Prostate gland (tissue), 2 donors: Measurements from ENCODE around the gene IVD.
"Not testable (repeated sequence)": the region's sequence is repeated elsewhere in the genome, so short reads cannot be mapped to it uniquely, and the experiment has no call there.

Experiments
- POLR2A ChIP-seq: fragments of 450-650 bp; IDR thresholded peaks from one replicate; pipeline ENCODE4 v1.6.1; 2016; ENCODE audit warnings: antibody characterized with exemption, mild to moderate bottlenecking
- POLR2AphosphoS5 ChIP-seq: sonication (generic); formaldehyde crosslinking; IDR thresholded peaks from one replicate; pipeline ENCODE4 v1.6.1; 2017; ENCODE audit warnings: antibody characterized with exemption
- TF ChIP-seq, protein P1 (sequence below), 4 experiments: fragments of 200-600 bp in 2 of 4; fragments of 450-650 bp in 2 of 4; sonication (generic) in 2 of 4; IDR thresholded peaks; 1 replicate in 3 of 4; 2 replicates in 1 of 4; pipeline ENCODE4 v1.5.1; 2016 to 2019; ENCODE audit warnings: antibody characterized with exemption in 4 of 4, mild to moderate bottlenecking in 2 of 4, moderate library complexity in 2 of 4

DNA sequence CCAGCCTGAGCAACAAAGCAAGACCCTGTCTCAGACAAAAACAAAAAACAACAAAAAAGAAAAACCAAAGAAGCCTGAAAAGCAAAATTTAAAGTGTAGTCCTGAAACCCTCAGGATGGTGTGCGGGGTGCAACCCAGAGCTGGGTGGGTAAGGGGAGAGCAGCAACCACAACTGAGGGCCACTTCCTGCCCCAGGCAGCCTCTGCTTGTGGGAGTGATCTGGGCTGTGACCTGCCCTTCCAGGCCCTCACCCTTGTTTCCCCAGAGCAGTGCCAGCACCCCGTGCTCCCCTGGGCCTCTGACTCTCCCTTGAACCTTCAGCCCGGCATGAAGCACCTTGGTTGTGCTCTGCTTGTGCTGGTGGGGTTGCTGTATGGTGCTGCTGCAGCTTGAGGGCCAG lies 48.3 kb downstream of the IVD start:
- TF ChIP-seq, protein P1, sequence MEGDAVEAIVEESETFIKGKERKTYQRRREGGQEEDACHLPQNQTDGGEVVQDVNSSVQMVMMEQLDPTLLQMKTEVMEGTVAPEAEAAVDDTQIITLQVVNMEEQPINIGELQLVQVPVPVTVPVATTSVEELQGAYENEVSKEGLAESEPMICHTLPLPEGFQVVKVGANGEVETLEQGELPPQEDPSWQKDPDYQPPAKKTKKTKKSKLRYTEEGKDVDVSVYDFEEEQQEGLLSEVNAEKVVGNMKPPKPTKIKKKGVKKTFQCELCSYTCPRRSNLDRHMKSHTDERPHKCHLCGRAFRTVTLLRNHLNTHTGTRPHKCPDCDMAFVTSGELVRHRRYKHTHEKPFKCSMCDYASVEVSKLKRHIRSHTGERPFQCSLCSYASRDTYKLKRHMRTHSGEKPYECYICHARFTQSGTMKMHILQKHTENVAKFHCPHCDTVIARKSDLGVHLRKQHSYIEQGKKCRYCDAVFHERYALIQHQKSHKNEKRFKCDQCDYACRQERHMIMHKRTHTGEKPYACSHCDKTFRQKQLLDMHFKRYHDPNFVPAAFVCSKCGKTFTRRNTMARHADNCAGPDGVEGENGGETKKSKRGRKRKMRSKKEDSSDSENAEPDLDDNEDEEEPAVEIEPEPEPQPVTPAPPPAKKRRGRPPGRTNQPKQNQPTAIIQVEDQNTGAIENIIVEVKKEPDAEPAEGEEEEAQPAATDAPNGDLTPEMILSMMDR (IDR thresholded peaks at IDR 0.05) = not testable (repeated sequence)
- TF ChIP-seq POLR2A, POLR2AphosphoS5: not testable (repeated sequence)
